Tongue (tissue), 1 donor: ENCODE results near the gene OR9Q2. TPM values are rescaled to one million over a fixed set of nuclear protein-coding genes. Genes with fewer than 3 reads are reported as not detected.

Experiments used
- total RNA-seq: library from RNA; depleted of rRNA; stranded (reverse); fragments of >200 nt; gene quantifications from one replicate; pipeline ENCODE4 v1.2.3, GENCODE V29; 2014

The OR9Q2 gene
- total RNA-seq, 1 donor from 2014 or later: not detected

Other genes starting within 250 kb of the OR9Q2 start
- not detected for gene OR9Q1, start 165.2 kb upstream of the OR9Q2 start, total RNA-seq
- not detected for gene OR6Q1, start 158.1 kb upstream of the OR9Q2 start, total RNA-seq
- not detected for gene OR9I1, start 63.5 kb upstream of the OR9Q2 start, total RNA-seq
- gene OR1S2, start 15.1 kb downstream of the OR9Q2 start, total RNA-seq: not detected
- gene OR1S1, start 23.6 kb downstream of the OR9Q2 start, total RNA-seq: not detected
- not detected for gene OR10Q1, start 39.8 kb downstream of the OR9Q2 start, total RNA-seq
- gene OR10W1, start 79.2 kb downstream of the OR9Q2 start, total RNA-seq: 0.51 TPM
- not detected for gene OR5B17, start 170.0 kb downstream of the OR9Q2 start, total RNA-seq
- gene OR5B3, start 217.8 kb downstream of the OR9Q2 start, total RNA-seq: not detected
- not detected for gene OR5B2, start 239.1 kb downstream of the OR9Q2 start, total RNA-seq